Smooth muscle cell (in vitro differentiated cells): ENCODE results near the gene BBS10. TPM values are rescaled to one million over a fixed set of nuclear protein-coding genes. Genes with fewer than 3 reads are reported as not detected.

Experiments
- DNase-seq: peaks from one replicate; lab custom pipeline; 2025; ENCODE audit not compliant: unreplicated experiment; lab: John Stamatoyannopoulos, UW
- H2AFZ ChIP-seq: fragments of 200-600 bp; sonication (generic); 2 replicates; pipeline ENCODE4 v1.6.0; 2016; ENCODE audit warnings: antibody characterized with exemption, low read depth, mild to moderate bottlenecking
- H3F3A ChIP-seq: fragments of 200-600 bp; sonication (generic); 2 replicates; pipeline ENCODE4 v1.6.0; 2017; ENCODE audit warnings: antibody characterized with exemption, low read depth
- H3K27ac ChIP-seq: fragments of 200-600 bp; sonication (generic); 2 replicates; pipeline ENCODE4 v1.5.1; 2016; ENCODE audit warnings: low read depth, mild to moderate bottlenecking
- H3K27me3 ChIP-seq: fragments of 200-600 bp; sonication (generic); 2 replicates; pipeline ENCODE4 v1.6.1; 2016; ENCODE audit warnings: low read depth, mild to moderate bottlenecking
- H3K36me3 ChIP-seq: fragments of 200-600 bp; sonication (generic); 2 replicates; pipeline ENCODE4 v1.5.1; 2016; ENCODE audit warnings: low read depth
- H3K4me1 ChIP-seq: fragments of 200-600 bp; sonication (generic); 2 replicates; pipeline ENCODE4 v1.5.1; 2016; ENCODE audit warnings: low read depth
- H3K4me2 ChIP-seq: fragments of 200-600 bp; sonication (generic); 2 replicates; pipeline ENCODE4 v1.6.0; 2016; ENCODE audit warnings: mild to moderate bottlenecking
- H3K4me3 ChIP-seq: fragments of 200-600 bp; sonication (generic); 2 replicates; pipeline ENCODE4 v1.5.1; 2016; ENCODE audit warnings: mild to moderate bottlenecking
- H3K79me2 ChIP-seq: fragments of 200-600 bp; sonication (generic); 2 replicates; pipeline ENCODE4 v1.6.0; 2016; ENCODE audit warnings: low read depth, mild to moderate bottlenecking
- H3K9ac ChIP-seq: fragments of 200-600 bp; sonication (generic); 2 replicates; pipeline ENCODE4 v1.6.0; 2016; ENCODE audit warnings: low read depth
- H3K9me3 ChIP-seq: fragments of 200-600 bp; sonication (generic); replicated peaks from 2 replicates; pipeline ENCODE4 v1.5.1; 2016; ENCODE audit warnings: low read depth
- H4K20me1 ChIP-seq: fragments of 200-600 bp; sonication (generic); 2 replicates; pipeline ENCODE4 v1.6.0; 2016; ENCODE audit warnings: low read depth
- WGBS: methylation state at CpG from one replicate; pipeline ENCODE4 v1.1.7; 2016; ENCODE audit warnings: low lambda C conversion rate; 5-methylcytosine and 5-hydroxymethylcytosine counted together
- polyA plus RNA-seq: library from polyadenylated mRNA; unstranded; fragments of >200 nt; fragmentation: Nextera tagmentation; extraction: Ambion mirVana; gene quantifications from 2 replicates; pipeline ENCODE4 v1.2.1, GENCODE V29; 2016
- total RNA-seq: library from RNA; depleted of rRNA; stranded (reverse); fragments of >200 nt; gene quantifications from 2 replicates; pipeline ENCODE4 v1.2.3, GENCODE V29; 2014
- TF ChIP-seq, protein P1 (sequence below): fragments of 200-600 bp; sonication (generic); IDR thresholded peaks from 2 replicates; pipeline ENCODE4 v1.5.1; 2017; ENCODE audit warnings: borderline replicate concordance, mild to moderate bottlenecking, antibody characterized with exemption; ENCODE audit not compliant: insufficient read depth, poor library complexity, severe bottlenecking

Gene BBS10
- total and polyA plus RNA-seq, 2 experiments from 2014 or later = 6.5 to 10.8 TPM

- TF ChIP-seq, protein P1, sequence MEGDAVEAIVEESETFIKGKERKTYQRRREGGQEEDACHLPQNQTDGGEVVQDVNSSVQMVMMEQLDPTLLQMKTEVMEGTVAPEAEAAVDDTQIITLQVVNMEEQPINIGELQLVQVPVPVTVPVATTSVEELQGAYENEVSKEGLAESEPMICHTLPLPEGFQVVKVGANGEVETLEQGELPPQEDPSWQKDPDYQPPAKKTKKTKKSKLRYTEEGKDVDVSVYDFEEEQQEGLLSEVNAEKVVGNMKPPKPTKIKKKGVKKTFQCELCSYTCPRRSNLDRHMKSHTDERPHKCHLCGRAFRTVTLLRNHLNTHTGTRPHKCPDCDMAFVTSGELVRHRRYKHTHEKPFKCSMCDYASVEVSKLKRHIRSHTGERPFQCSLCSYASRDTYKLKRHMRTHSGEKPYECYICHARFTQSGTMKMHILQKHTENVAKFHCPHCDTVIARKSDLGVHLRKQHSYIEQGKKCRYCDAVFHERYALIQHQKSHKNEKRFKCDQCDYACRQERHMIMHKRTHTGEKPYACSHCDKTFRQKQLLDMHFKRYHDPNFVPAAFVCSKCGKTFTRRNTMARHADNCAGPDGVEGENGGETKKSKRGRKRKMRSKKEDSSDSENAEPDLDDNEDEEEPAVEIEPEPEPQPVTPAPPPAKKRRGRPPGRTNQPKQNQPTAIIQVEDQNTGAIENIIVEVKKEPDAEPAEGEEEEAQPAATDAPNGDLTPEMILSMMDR = no peak
- H3K79me2 ChIP-seq = no peaks in the 10 kb centered on the region
- no peaks in the 10 kb centered on the region for H3K9me3 ChIP-seq
- no peak overlapping the region for H3K4me2 ChIP-seq
- H3F3A ChIP-seq = no peaks in the 10 kb centered on the region
- H3K9ac ChIP-seq = no peak overlapping the region
- H3K4me1 ChIP-seq = no peaks in the 10 kb centered on the region
- H3K4me3 ChIP-seq = no peak overlapping the region
- no peaks in the 10 kb centered on the region for H4K20me1 ChIP-seq
- H2AFZ ChIP-seq = no peak overlapping the region
- H3K27me3 ChIP-seq = no peaks in the 10 kb centered on the region
- peaks cover 23% of the 10 kb centered on the region for H3K36me3 ChIP-seq
- H3K27ac ChIP-seq = no peak overlapping the region
- DNase-seq = no peak
Observed at GRCh38 chr12:76375939-76376338, 27.7 kb upstream of the BBS10 start.

- TF ChIP-seq, protein P1 = no peak
- Histone ChIP-seq H3K4me1 (no peaks in the 10 kb centered on the region), H3K9me3 (no peaks in the 10 kb centered on the region), H3K4me3 (no peak overlapping the region), H2AFZ (no peak overlapping the region), H3F3A (no peaks in the 10 kb centered on the region), H3K36me3 (peaks cover 26% of the 10 kb centered on the region), H3K27me3 (no peaks in the 10 kb centered on the region), H3K4me2 (no peak overlapping the region), H3K79me2 (no peaks in the 10 kb centered on the region), H3K9ac (no peak overlapping the region), H4K20me1 (no peaks in the 10 kb centered on the region), H3K27ac (no peak overlapping the region)
- no peak for DNase-seq
- WGBS = 95% methylated on average over 1 of the region's 1 CpG
Observed at GRCh38 chr12:76375470-76375869, 27.3 kb upstream of the BBS10 start.

GRCh38 chr12:76374386-76375020 is 26.3 kb upstream of the BBS10 start:
- Histone ChIP-seq H3K9me3 (no peaks in the 10 kb centered on the region), H3K4me3 (no peak overlapping the region), H3K9ac (no peak overlapping the region), H3K4me1 (no peaks in the 10 kb centered on the region), H3K27me3 (no peaks in the 10 kb centered on the region), H3K36me3 (peaks cover 31% of the 10 kb centered on the region), H3K4me2 (no peak overlapping the region), H3F3A (no peaks in the 10 kb centered on the region), H3K27ac (no peak overlapping the region), H4K20me1 (no peaks in the 10 kb centered on the region), H3K79me2 (no peaks in the 10 kb centered on the region), H2AFZ (no peak overlapping the region)
- WGBS = 100% methylated on average over 1 of the region's 1 CpG
- DNase-seq = no peak
- TF ChIP-seq, protein P1 = no peak

GRCh38 chr12:76368230-76368629 is 20.0 kb upstream of the BBS10 start:
- Histone ChIP-seq H3K4me1 (no peaks in the 10 kb centered on the region), H3K27me3 (no peaks in the 10 kb centered on the region), H3K4me3 (no peak overlapping the region), H3K36me3 (peaks cover 61% of the 10 kb centered on the region), H3K27ac (no peak overlapping the region), H3K4me2 (no peak overlapping the region), H3K79me2 (no peaks in the 10 kb centered on the region), H3F3A (no peaks in the 10 kb centered on the region), H3K9me3 (no peaks in the 10 kb centered on the region), H2AFZ (no peak overlapping the region), H4K20me1 (no peaks in the 10 kb centered on the region), H3K9ac (no peak overlapping the region)
- TF ChIP-seq, protein P1 = no peak
- 98% methylated on average over 1 of the region's 1 CpG for WGBS
- DNase-seq = no peak
